Mesothelial cell of epicardium (in vitro differentiated cells): ENCODE data around the gene ARG2. TPM values are rescaled to one million over a fixed set of nuclear protein-coding genes. Genes with fewer than 3 reads are reported as not detected.

ENCODE experiments used
- DNase-seq, 2 experiments: peaks; one replicate each; pipeline ENCODE4 v3.0.0; 2021; ENCODE audit warnings: low spot score in 2 of 2; ENCODE audit not compliant: unreplicated experiment in 2 of 2
- H3K27ac Mint-ChIP-seq: 2 replicates; pipeline ENCODE4 v1.8.0; 2021; ENCODE audit warnings: mixed read lengths
- H3K27me3 Mint-ChIP-seq: 2 replicates; pipeline ENCODE4 v1.8.0; 2021; ENCODE audit warnings: low read depth, mixed read lengths
- H3K36me3 Mint-ChIP-seq: 2 replicates; pipeline ENCODE4 v1.8.0; 2021; ENCODE audit warnings: mixed read lengths
- H3K4me1 Mint-ChIP-seq: 2 replicates; pipeline ENCODE4 v1.8.0; 2021; ENCODE audit warnings: mixed read lengths
- H3K4me3 Mint-ChIP-seq: 2 replicates; pipeline ENCODE4 v1.8.0; 2021; ENCODE audit warnings: mild to moderate bottlenecking, moderate library complexity, mixed read lengths
- H3K9me3 Mint-ChIP-seq: 2 replicates; pipeline ENCODE4 v1.8.0; 2021; ENCODE audit warnings: mixed read lengths
- CTCF ChIP-seq: fragments of 200-600 bp; sonication (generic); IDR thresholded peaks from one replicate; pipeline ENCODE4 v1.5.0; 2021; ENCODE audit warnings: antibody characterized with exemption; ENCODE audit not compliant: unreplicated experiment
- total RNA-seq: library from RNA; stranded (reverse); gene quantifications from 3 replicates; pipeline ENCODE4 v1.2.1, GENCODE V29; 2021

Gene ARG2
- total RNA-seq, 1 donor from 2014 or later, result 2.5 TPM

DNA sequence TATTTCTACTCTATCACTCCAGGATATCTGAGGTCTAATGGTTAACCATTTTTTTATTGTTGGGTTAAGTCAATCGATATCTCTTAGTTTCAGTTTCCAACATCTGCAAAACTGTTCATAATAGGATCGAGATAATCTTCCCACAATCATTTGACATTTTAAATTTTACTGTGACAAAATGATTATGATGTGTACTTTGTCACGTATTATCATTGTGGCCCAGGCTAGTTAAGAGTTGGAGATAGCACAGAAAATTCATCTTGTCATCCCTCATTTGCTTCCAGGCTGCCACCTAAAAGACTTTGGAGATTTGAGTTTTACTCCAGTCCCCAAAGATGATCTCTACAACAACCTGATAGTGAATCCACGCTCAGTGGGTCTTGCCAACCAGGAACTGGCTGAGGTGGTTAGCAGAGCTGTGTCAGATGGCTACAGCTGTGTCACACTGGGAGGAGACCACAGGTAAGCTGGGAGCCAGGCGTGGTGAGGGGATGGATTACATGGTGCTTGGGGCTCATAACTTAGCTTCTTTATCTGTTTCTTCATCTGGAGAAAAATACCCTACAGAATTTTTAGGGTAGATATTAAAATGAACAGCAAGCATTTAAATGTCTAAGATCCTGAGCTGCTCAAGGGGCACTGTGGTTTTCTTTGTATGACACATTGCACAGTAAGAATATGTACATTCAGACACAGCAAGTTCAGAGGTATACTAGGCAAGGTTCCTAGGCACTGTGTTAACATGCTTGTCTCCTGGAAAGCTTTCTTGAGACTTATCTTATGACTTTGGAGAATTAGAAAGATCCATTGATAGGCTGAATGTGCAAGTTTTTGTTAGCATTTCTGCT is 22.4 kb downstream of the ARG2 start:
- Mint-ChIP-seq H3K27ac (no peak overlapping the region), H3K36me3 (peaks cover 10% of the 10 kb centered on the region), H3K4me1 (peaks cover 3% of the 10 kb centered on the region), H3K27me3 (no peaks in the 10 kb centered on the region), H3K4me3 (no peak overlapping the region), H3K9me3 (no peaks in the 10 kb centered on the region)
- no peak for DNase-seq
- no peak for TF ChIP-seq CTCF

GRCh38 chr14:67643713-67644112 is 24.0 kb downstream of the ARG2 start:
- Mint-ChIP-seq H3K27ac (no peak overlapping the region), H3K4me3 (no peak overlapping the region), H3K36me3 (peaks cover 10% of the 10 kb centered on the region), H3K27me3 (no peaks in the 10 kb centered on the region), H3K4me1 (peaks cover 3% of the 10 kb centered on the region), H3K9me3 (no peaks in the 10 kb centered on the region)
- DNase-seq, result no peak
- TF ChIP-seq CTCF, result no peak

DNA sequence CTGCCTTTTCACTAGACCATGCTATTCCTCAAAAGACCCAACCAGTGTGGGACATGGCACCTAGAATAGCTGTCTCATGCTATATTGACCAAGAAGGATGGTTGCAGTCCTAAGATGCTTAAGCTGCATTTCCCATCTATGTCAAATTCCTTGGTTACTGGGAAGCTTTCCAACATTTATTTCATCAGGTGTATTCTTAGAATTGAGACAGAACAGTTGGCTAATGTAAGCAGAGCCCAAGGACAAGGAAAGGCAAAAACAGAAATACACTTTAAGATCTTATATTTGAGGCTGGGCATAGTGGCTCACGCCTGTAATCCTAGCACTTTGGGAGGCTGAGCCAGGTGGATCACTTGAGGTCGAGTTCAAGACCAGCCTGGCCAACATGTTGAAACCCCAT is 24.7 kb downstream of the ARG2 start:
- H3K27me3 Mint-ChIP-seq, result no peaks in the 10 kb centered on the region
- TF ChIP-seq CTCF, result no peak

GRCh38 chr14:67645414-67645813 is 25.7 kb downstream of the ARG2 start:
- Mint-ChIP-seq H3K4me3 (no peak overlapping the region), H3K36me3 (peaks cover 14% of the 10 kb centered on the region), H3K4me1 (peaks cover 3% of the 10 kb centered on the region), H3K27me3 (no peaks in the 10 kb centered on the region), H3K27ac (no peak overlapping the region), H3K9me3 (no peaks in the 10 kb centered on the region)
- no peak for TF ChIP-seq CTCF
- no peak for DNase-seq

More for the DNA sequence above, 24.7 kb downstream of the ARG2 start:
- H3K36me3 Mint-ChIP-seq, result peaks cover 10% of the 10 kb centered on the region
- DNase-seq, result no peak
- no peak overlapping the region for H3K27ac Mint-ChIP-seq
- no peak overlapping the region for H3K4me3 Mint-ChIP-seq
- peaks cover 3% of the 10 kb centered on the region for H3K4me1 Mint-ChIP-seq
- no peaks in the 10 kb centered on the region for H3K9me3 Mint-ChIP-seq

- H3K4me3 Mint-ChIP-seq, result no peak overlapping the region
- no peak overlapping the region for H3K27ac Mint-ChIP-seq
- DNase-seq, result no peak
- TF ChIP-seq CTCF, result no peak
- H3K27me3 Mint-ChIP-seq, result no peaks in the 10 kb centered on the region
- peaks cover 3% of the 10 kb centered on the region for H3K4me1 Mint-ChIP-seq
- H3K36me3 Mint-ChIP-seq, result peaks cover 19% of the 10 kb centered on the region
- H3K9me3 Mint-ChIP-seq, result no peaks in the 10 kb centered on the region
Observed at GRCh38 chr14:67646131-67646530, 26.4 kb downstream of the ARG2 start.
